NCI-H2227 treated with DMSO at 0.1 percent for 48 hours (cell line): ENCODE data around the gene CACNA1C.

Experiments used
- DNase-seq: peaks from one replicate; lab custom pipeline; 2025; lab: John Stamatoyannopoulos, UW

CACNA1C gene

DNA sequence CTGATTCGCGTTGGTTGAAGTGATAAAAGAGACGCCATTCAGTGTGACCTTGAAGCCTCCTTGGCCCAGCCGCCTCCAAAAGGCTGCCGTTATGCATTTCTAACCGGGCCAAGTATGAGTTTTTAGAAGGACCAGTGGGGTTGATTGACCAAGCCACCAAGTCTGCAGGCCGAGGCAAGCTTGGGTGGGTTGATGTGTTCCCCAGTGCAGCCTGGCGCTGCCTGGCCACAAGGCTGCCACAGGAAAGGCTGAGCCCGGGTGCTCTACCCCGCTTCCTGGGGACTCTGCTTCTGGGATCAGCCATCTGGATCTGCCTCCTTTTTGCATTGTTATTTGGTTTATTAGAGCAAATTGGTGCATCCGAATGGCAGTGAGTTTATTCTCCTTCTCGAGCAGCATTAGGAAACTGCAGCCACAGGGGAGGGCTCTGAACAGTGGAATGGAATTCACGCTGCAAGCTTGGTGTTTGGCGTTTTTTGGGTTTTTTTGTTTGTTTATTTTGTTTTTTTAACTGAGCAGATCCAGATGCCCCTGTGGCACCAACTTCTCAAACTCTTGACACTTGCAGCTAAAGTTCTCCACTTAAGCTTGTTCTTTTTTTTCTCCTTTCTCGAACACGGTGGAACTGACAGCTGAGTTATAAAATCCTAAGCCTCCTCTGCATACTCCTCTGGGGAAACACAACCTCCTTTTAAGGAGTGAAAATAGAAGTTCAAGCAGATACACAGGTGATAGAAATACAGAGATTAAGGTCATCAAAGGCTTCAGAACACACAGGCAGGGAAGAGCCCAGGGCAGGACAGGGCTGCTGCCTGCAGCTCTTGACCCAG, 596.6 kb downstream of the CACNA1C start:
- DNase-seq: no peak

DNA sequence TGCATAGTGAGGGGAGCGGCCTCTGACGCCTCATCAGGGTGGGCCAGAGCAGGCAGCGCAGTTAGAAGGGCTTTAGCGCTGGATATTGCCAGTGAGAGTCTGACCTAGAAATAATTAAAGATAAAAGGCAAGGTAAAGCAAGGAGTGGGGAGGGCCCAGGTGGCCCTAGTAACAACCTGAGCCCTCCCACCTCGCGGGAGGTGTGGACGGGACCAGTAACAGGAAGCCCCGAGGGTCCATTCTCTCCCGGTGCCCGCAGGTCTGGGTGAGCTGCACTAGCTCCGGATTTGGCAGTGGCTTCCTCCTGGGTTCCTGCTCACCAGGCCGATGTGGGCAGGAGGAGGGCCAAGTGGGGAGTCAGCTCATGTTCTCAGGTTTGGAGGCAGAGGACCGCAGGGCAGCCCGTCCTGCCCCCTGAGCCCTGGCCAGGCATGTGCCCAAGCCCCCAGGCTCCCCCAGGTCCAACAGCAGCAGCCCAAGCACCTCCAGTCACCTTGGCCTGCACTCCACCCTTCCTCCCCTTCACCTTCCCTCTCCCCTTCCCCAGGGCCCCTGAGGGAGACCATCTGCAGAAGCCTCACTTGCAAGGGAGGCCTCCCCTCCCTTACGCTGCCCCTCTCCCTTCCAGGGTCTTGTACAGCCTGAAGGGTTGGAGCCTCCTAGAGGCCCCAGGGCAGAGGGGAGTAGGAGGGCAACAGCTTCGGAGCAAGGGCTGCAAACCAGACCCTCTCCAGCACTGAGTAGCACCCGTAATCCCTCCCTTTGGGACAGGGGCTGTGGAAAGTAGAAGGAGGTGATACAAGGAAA, 597.7 kb downstream of the CACNA1C start:
- no peak for DNase-seq

DNA sequence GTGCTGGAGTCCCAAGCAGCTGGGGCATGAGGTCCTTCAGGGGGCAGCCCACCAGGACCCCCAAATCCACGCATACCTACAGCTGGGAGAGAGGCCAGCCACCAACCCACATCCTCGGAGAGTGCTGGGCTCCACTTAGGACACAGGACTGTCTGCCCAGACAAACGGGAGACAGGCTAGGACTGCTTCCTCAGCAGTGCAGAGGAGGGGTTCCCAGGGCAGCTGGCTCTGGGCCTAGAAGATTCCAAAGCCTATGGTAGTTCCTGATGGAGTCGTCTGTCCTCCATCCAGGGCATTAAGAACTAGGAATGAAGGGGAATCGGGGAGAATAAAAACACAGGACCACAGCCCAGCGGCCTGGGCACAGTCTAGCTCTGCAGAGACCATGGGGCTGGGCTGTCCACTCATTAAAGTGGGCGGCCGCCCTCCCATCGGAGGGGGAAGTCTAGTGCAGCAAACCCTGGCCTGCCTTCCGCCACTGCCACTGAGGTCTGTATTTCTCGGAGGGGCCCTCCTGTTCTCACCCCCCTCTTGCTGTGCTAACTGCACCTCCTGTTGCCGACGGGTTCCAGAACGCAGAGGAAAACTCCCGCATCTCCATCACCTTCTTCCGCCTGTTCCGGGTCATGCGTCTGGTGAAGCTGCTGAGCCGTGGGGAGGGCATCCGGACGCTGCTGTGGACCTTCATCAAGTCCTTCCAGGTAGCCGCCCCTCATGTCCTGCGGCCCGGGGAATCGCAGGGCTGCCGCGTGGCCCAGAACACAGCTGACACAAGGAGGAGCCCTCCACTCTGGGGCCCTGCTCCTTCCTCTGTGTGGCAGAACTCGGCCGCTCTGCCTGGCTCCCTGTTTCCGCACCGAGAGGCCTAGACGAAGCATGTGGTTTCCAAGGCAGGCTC, 598.5 kb downstream of the CACNA1C start:
- DNase-seq: no peak

- no peak for DNase-seq
Measured at GRCh38 chr12:2652011-2652400, 599.2 kb downstream of the CACNA1C start.

- no peak for DNase-seq
Measured at GRCh38 chr12:2652401-2653081, 599.8 kb downstream of the CACNA1C start.

- no peak for DNase-seq
Measured at GRCh38 chr12:2653461-2653965, 600.7 kb downstream of the CACNA1C start.

- no peak for DNase-seq
Measured at GRCh38 chr12:2654311-2654710, 601.5 kb downstream of the CACNA1C start.

DNA sequence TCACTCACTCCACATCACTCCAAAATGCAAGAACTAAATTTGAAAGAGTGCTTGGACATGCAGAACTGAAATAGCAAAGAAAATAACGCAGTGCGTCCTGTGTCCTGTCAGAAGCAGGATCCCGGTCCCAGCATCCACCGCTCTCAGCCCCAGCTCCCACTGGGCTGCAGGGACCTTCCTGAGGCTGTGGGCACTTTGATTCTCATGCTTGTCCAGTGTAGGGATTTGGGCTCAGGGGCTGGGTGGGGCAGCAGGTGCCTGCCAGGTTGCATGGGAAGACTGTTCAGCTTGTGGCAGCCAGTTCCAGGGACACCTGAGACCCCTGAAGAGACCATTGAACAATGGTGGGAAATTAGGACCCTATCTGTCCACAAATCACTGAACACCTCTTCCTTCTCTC, 602.0 kb downstream of the CACNA1C start:
- DNase-seq: no peak

DNA sequence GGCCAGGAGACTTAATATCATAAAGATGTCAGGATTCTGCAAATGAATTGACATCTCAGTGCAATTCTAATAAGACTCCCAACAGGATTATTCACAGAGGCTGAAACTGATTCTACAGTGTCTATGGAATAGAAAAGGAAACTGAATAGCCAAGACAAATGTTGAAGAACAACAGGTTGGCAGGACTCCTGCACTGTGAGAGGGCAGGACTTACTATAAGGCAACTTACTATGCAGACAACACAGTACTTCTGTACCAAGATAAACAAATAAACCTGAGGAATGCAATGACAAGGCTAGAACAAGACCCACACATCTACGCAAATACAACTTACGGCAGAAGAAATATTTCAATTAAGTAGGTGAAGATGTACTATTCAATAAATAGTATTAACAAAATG, 609.7 kb downstream of the CACNA1C start:
- no peak for DNase-seq

GRCh38 chr12:2664721-2665577, 612.2 kb downstream of the CACNA1C start:
- DNase-seq: no peak

- DNase-seq: no peak
Measured at GRCh38 chr12:2666411-2666810, 613.6 kb downstream of the CACNA1C start.

DNA sequence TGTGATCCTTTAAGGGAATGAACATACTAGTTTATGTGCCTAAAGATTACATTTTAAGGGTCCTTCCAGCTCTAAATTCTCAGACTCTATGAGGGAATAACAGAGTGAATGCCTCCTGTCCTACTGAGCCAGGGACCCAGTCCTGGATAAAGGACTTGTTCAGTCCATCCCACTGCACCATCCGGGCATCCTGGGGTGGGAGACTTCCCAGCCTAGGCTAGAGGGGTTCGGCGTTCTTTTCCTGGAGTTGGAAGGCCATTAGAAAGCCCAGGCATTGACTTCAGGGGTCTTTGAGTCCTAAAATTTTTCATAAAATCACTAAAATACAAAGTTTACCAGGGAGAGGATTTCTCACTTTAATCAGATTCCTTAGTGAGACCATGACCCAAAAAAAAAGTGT, 614.1 kb downstream of the CACNA1C start:
- DNase-seq: no peak

GRCh38 chr12:2667716-2668440, 615.1 kb downstream of the CACNA1C start:
- DNase-seq: no peak

DNA sequence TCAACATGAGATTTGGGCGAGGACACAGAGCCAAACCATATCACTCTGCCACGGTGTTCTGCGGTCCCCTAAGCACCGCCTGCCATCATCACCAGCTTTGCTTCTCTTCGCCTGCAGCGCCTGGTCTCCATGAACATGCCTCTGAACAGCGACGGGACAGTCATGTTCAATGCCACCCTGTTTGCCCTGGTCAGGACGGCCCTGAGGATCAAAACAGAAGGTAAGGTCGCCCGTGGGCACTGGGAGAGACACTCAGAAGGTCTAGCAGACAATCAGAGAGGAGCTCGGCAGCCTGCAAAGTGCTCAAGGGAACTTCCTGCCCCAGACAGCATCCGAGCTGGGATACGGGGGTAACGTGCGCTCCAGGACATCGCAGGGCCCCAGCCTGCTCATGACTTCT, 616.0 kb downstream of the CACNA1C start:
- DNase-seq: no peak

DNA sequence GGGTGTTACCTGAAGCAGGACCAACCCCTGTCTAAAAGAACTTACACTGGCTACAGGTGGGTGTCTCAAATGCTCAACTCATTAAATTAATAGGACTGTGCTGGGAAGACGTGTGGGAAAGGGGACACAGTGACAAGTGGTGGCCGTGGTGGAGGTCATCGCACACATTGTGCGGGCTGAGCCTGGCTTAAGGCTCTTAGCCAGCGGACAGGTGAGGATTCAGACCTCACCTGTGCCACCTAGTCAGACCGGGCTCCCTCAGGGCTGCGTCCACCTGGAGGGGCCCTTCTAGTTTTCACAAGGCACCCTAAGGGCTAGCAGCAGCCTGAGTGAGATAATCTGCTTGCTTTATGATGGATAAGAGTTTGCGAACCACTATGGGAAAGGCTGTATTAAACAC, 616.8 kb downstream of the CACNA1C start:
- no peak for DNase-seq

DNA sequence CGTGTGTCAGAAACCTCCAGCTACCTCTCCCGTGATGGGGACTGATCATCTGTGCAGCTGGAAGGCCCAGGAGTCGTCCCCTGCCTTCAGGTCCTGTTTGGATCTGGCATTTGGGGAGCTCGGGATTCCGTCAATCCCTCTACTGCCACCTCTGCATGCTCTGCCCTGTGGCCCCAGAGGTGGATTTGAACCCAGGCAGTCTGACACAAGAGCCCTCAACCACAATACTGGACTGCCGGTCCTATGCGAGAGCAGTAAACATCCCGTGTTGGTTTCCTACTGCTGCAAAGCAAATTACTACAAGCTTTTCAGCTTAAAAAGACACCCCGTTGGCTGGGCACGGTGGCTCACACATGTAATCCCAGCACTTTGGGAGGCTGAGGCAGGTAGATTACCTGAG, 620.1 kb downstream of the CACNA1C start:
- DNase-seq: no peak

DNA sequence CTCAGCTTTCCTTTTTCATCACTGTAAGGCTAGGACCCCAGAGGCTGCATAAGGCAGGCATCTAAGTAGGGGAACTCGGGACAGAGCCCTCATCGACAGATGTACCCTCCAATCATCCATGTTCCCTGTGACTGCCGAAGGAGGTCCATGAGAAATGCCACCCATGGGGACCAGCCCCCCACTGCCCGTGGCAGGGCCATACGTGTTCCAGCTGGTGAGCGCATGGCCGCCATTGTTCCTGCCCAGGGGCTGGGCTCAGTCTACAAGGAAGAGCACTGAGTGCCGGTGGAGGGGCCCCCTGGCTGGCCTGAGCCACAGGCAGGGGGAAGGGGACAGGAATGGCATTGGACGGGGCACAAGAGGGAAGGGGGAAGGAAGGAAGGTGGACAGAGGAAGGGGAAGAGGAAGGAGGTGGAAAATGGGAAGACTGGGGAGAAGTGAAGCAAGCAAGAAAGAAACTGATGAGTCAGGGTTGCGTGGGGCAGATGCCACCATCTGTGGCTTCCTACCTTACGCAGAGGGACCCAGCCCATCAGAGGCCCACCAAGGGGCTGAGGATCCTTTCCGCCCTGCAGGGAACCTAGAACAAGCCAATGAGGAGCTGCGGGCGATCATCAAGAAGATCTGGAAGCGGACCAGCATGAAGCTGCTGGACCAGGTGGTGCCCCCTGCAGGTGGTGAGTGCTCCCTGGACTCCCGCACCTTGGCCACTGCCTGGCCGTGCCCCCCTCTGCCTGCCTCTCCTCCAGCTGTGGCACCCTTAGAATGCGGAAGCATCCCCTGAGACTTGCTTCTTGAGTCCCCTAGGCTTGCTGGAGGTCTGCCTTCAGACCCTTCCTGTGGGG, 621.4 kb downstream of the CACNA1C start:
- DNase-seq: no peak

DNA sequence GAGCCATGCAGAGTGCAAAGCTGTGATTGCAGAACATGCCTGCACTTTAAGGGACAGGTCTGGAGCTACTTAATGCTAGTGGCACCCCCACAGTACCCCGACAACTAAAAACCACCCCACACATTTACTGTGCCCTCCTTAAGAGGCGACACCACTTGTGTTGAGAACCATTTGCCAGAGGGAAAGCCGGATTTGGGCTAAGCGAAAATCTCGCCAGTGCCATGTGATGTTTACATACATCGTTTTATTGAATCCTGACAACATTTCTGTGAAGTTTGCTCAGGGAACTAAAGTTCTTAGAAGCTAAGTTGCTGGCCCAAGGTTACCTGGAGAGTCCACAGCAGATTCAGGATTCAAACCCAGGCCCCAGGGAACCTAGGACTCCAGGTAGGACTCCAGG, 623.0 kb downstream of the CACNA1C start:
- DNase-seq: no peak
